HG02970 (cell line): ENCODE results near the gene GSK3A.

Source experiments
- ATAC-seq: cut with Tn5 transposase; IDR thresholded peaks from one replicate; pipeline ENCODE4 v1.9.1; 2021; ENCODE audit warnings: mild to moderate bottlenecking, moderate library complexity, moderate number of reproducible peaks; ENCODE audit not compliant: unreplicated experiment, low FRiP score

Gene GSK3A

DNA sequence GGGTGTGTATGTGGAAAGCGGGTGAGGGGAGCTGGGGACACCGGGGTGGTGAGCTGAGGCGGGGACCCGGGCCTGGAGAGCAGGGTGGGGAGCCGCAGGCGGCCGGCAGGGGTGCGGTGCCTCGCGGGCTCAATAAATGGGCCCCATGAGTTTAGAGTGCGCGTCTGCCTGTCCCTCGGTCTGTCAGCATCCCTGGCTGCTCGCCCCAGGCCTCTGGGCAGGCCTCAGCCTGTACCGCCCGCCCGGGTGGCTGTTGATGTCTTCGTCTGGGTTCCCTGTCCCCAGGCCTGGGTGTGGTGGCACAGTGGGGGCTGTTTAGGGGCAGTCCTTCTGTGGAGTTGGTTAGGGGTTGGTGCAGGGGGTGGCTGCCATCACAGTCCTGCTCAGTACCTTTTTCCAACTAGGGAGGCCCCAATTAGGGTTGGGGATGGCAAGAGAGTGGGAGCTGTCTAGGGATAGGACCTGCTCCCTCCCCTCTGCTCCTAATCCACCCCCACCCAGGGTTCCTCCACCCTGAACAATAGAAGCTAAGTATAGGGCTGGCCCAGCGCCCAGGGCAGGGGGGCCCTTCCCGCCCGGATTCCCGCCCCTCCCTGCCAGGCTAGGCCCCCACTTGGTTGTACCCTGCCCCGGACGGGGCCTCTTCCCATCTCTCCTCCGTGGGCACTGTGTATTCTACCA, 38.9 kb upstream of the GSK3A start:
- no peak for ATAC-seq

DNA sequence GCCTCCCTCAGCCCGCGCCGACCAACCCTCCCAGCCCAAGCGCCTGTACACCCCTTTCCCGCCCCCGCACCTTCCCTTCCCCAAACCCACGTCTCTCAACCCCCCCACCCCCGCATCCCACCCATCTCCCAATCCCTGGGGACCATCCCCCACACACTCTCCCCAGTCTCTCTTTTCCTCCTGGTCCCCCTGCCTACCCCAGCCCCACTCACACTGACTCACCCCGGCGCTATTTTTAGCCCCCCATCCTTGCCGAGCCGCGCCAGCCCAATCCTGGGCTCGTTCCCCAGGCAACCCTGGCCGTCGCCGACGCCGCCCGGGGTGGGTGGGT, 38.4 kb upstream of the GSK3A start:
- no peak for ATAC-seq

DNA sequence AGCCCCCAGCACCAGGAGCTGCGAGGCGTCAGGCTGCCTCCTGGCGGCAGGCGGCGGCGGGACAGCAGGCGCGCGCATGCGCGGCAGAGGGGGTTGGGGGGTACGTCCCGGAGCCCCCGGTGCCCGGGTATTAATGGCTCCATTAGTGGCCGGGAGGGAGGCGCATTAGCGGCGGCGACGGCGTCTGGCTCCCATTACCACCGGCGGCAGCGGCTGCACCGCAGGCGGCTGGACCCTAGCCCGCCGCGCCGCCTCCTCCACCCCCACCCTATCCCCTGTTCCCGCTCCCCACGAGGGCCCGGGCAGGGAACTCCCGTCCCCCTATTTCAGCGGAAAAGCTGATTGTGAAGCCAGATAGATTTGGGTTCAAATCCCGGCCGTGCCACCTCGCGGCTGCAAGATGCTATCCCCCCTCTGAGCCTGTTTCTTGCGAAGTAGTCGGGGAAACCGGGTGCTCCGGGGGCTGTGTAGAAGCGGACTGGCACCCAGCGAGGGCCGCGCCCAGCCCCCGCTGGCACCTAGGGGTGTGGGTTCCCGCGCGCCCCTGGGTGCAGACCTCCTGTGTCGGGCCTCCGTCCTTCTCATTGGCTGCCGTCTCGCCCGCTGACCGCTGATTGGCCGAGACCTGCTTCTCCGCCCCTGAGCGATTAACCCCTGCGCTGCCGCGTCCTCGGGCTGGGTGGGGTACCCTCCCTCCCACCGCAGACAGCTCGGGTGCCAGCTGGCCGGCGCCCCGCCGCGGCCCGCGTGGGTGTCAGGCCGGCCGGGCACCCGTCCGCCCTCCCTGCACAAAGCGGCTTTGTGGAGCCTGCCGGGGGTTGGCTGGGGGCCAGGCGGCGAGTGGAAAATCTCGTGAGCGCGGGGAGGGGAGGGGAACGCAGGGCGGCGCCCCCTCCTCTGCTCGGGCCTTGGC, 37.8 kb upstream of the GSK3A start:
- peak; percentile 22 for ATAC-seq

DNA sequence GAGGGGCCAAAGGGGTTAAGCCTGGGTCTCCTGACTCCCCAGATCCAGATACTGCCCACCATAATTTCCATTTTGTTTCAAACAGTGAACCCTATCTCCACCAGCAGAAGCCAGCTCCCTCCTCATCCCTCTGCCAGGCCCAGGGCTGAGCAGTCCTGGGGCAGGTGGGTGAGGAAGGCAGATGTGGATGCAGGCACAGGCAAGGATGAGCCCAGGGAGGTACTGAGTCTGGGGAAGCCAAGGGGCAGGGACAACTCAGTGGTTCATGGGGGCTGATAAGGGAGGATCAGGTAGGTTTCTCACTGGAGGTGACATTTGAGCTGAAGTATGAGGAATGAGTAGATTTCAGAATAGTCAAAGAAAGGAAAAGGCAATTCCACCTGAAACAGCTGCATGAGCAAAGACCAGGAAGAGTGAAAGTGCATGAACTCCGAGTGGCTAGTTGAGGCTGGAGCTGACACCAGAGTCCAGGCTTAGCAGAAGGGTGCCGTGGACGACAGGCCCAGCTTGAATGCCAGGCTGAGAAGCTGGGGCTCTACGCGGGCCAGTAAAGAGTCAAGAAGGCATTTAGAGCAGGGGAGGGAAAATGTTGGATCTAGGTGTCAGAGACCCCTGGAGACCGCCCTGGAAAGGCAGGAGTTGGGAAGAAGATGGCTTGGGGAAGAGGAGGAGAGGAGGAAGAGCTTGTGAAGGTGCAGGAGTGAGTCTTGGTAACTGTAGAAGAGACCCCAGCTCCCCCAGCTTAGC, 36.9 kb upstream of the GSK3A start:
- ATAC-seq, result no peak

DNA sequence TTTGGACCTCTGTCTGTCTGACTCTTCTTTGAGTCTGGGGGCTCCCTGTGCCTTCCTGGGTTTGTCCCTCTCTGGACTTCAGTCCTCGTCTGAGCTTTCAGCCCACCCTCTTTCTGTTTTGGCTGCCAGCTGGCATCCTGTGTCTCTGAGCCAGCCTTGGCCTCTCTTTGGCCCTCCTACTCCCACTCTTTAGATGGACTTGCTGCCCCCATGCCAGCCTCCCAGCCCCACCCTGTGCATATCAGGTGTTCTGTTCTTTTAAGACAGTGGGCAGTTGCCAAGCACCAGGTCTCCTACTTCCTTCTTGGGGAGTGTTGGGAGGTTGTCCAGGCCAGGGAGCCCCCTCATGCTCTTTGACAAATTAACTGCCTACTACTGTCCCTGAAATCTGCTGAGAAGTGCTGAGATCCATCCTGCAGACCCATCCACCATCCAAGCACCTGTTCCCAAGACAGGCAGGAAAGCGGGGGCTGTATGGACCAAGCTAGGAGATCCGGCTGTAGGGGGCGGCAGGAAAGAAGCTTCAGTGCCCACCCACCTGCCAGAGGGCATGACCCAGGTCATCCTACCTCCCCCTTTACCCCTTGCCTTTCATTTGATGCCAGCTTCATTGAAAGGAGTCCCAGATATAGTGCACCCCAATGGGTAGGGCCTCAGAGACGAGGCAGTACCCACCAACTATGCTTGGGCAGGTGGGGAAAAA, 36.2 kb upstream of the GSK3A start:
- no peak for ATAC-seq

DNA sequence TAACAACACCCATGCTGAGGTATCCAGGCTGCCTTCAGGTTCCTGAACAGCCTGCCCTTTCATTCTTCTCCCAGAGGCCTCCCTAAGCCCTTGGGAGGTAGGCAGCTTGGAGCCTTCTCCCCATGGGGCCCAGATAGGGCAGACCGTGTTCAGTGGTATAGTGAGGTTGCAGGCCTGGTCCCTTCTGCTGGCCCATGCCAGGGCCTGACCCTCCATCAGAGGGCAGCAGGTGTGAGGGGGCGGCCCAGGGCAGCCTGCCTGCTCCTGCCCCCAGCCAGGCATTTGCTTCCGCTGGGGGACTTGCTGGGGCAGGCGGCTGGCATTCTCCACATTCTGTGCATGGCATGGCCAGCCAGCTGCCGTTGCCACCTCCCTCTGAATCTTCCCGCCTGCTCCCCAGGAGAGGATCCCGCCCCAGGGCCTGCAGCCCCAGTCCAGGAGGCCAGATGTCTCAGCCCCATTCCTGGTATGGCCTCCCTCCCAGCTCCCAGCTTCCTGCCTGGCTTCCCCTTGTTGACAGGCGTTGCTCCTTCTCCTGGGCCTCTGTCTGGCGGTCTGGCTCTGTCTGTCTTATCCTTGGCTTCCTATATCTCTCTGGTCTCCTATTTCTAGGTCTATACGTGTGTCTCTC, 35.5 kb upstream of the GSK3A start:
- no peak for ATAC-seq

DNA sequence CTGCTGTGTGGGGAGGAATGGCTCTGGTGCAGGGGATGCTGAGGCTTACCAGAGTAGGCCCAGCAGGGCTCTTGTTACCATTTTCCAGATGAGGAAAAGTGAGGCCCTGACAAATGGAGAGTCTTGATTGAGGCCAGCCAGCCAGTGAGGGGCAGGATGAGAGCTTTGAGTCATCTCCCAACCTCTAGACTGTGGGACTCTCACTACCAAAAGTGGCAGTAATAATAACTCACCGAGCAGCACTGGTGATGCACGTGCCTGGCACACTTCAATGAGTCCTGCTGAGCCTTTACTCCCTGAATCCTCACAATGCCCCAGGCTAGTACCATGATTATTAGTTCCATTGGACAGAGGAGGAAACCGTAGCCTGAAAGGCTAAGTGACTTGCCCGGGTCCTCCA, 34.4 kb upstream of the GSK3A start:
- ATAC-seq, result no peak

DNA sequence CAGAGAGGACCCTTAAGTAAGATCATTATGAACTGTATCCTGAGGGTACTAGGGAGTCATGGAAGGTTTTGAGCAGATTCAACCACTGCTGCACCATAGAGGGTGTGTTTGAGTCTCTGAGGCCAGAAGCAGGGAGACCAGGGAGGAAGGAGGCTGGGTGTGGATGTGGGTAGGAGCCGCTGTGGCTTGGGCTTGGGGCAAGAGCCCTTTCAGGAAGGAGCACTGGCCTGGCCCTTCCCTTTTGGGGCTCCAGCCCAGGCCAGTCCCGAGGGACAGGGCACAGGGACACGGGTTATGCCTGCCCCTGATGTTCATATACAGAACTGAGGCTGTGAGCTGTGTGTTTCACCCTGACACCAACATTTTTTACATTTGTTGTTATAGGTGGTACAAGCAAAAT, 33.9 kb upstream of the GSK3A start:
- no peak for ATAC-seq

DNA sequence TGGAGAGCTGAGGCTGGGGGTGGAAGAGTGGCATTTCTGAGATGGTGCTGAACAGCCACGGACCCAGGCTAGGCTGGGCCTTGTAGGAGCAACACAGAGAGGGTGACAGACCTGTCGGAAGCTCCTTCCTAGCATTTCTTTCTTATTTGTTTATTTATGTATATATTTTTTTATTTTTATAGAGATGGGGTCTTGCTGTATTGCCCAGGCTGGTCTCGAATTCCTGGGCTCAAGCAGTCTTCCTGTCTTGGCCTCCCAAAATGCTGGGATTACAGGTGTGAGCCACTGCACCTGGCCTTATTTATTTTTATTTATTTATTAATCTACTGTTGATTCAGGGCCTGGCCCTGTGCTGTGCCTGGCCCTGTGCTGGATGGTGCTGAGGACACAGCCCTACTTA, 33.1 kb upstream of the GSK3A start:
- ATAC-seq, result no peak

DNA sequence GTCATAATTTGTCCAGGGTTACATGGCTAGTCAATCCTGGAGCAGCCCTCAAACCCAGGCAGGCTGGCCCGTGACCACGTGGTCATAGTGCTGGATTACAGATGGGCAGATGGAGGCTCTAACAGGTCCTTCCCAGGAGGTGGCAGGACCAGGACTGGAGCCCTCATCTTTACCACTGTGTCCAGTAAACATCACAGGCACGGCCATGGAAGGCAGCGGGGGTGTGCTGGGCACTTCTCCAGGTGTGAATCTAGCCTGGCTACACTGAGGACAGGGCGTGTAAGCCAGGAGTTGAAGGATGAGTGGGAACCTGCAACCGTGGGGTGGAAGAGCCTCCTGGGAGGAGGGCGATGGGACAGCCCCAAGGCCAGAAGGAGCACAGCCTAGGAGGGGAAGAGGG, 32.7 kb upstream of the GSK3A start:
- ATAC-seq, result no peak

DNA sequence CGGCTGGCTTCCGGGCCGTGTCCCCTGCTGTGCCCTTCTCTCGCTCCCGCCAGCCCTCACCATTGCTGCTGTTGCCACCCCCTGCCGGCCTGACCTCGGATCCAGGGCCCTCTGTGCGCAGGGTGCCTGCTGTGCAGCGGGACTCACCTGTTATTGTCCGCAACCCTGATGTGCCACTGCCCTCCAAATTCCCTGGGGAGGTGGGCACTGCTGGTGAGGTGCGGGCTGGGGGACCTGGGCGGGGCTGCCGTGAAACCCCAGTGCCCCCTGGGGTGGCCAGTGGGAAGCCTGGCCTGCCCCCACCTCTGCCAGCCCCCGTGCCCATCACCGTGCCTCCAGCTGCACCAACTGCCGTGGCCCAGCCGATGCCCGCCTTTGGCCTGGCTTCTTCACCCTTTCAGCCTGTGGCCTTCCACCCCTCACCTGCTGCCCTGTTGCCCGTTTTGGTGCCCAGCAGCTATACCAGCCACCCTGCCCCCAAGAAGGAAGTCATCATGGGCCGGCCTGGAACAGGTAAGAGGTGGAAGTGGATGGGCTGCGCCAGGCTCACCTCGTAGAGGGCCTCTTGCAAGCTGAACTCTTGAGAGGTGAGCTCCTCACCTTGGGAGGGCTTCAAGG, 31.8 kb upstream of the GSK3A start:
- no peak for ATAC-seq

DNA sequence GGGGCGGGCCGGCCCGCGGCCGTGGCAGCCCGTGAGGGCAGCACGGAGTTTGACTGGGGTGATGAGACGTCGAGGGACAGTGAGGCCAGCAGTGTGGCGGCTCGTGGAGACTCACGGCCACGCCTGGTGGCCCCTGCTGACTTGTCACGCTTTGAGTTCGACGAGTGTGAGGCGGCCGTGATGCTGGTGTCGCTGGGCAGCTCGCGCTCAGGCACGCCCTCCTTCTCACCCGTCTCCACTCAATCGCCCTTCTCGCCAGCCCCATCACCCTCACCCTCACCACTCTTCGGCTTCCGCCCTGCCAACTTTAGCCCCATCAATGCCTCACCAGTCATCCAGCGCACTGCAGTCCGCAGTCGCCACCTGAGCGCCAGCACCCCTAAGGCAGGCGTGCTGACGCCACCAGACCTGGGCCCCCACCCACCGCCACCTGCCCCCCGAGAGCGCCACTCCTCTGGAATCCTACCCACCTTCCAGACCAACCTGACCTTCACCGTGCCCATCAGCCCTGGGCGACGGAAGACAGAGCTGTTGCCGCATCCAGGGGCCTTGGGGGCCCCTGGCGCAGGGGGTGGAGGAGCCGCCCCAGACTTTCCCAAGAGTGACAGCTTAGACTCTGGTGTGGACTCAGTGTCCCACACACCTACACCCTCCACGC, 31.1 kb upstream of the GSK3A start:
- ATAC-seq, result no peak

DNA sequence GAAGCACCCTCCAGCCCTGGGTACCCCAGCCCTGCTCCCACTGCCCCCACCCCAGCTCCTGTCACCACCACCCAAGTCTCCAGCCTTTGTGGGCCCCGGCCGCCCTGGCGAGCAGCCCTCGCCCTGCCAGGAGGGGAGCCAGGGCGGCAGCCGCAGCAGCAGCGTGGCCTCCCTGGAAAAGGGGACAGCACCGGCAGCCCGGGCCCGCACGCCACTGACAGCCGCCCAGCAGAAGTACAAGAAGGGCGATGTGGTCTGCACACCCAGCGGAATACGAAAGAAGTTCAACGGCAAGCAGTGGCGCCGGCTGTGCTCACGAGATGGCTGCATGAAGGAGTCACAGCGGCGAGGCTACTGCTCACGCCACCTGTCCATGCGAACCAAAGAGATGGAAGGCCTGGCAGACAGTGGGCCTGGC, 30.6 kb upstream of the GSK3A start:
- no peak for ATAC-seq

DNA sequence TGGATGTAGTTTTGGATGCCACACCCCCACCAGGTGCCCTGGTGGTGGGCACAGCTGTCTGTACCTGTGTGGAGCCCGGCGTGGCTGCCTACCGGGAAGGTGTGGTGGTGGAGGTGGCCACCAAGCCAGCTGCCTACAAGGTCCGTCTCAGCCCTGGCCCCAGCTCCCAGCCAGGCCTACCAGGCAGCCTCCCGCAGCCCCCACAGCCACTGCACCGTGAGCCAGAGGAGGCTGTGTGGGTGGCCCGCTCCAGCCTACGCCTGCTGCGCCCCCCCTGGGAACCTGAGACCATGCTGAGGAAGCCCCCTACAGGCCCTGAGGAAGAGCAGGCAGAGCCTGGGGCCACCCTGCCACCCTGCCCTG, 30.1 kb upstream of the GSK3A start:
- no peak for ATAC-seq

DNA sequence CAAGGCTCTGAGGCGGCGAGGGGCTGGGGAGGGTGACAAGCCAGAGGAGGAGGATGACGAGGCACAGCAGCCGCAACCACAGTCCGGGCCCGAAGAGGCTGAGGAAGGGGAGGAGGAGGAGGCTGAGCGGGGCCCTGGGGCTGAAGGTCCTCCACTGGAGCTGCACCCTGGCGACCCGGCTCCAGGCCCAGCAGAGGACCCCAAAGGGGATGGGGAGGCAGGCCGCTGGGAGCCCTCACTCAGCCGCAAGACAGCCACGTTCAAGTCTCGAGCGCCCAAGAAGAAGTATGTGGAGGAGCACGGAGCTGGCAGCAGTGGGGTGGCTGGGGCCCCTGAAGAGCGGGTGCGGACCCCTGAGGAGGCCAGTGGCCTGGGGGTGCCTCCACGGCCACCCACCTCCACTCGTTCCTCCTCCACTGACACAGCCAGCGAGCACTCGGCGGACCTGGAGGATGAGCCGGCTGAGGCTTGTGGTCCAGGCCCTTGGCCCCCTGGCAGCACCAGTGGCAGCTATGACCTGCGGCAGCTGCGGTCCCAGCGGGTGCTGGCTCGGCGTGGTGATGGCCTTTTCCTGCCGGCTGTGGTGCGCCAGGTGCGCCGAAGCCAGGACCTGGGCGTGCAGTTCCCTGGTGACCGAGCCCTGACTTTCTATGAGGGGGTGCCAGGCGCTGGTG, 29.6 kb upstream of the GSK3A start:
- no peak for ATAC-seq

DNA sequence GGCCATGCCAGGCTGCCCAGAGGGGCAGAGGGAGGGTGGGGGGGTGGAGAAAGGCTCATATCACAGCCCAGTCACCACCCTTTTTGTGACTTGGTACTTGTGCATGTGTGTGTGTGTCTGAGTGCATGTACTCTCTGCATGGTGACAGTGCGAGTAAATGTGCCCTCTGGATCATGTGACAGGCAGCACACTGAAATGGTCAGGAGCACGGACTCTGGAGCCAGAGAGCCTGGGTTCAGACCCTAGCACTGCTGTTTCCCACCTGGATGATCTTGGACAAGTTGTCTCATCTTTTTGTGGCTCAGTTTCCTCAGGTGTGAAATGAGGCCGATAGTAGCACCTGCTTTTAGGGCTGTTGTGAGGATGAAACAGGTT, 28.6 kb upstream of the GSK3A start:
- no peak for ATAC-seq

DNA sequence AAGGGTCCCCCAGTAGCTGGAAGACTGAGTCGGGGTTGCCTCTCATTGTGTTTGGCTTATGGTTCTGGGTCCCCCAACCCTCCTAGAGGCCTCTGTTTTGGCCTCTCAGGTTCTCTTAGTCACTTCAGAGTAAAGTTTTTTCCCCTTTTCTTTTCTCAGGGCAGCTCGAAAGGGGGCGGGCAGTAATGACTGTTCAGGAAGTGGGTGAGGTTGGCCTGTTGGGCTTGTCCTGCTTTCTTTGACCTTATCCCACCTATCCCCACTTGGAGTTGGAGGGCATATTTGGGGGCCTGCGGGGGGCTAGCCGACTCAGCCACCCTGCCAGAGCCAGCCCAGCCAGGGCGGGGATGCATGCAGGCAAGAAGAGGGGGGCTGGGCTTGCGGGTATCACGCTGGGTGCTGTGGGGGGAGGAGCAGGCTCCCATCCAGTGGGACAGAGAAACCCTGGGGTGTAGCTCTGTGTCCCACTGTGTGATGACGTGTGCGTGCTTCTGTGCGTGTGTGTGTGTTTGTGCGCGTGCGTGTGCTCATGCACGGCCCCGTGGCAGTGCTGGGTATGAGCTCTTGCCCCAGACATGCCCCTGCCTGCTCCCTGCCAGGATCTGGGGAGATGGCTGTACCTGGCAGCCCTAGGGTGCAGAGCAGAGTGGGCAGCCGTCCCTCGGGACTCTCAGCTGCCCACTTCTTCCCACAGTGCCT, 28.1 kb upstream of the GSK3A start:
- no peak for ATAC-seq
